GM06990 (cell line): ENCODE data around the gene OMP.
A peak's percentile ranks its signal among the peaks of the same experiment; 100 is the strongest.

ENCODE experiments used
- DNase-seq: peaks from one replicate; pipeline ENCODE4 v3.0.0-alpha.2; 2011; ENCODE audit not compliant: insufficient read length; ENCODE audit errors: extremely low read depth
- H3K27me3 ChIP-seq: replicated peaks from 2 replicates; pipeline ENCODE4 v1.6.0; 2011; ENCODE audit warnings: low read length; ENCODE audit not compliant: control insufficient read depth, insufficient read depth
- H3K36me3 ChIP-seq: 2 replicates; pipeline ENCODE4 v1.5.1; 2011; ENCODE audit warnings: low read length; ENCODE audit not compliant: control insufficient read depth, insufficient read depth
- H3K4me3 ChIP-seq: replicated peaks from 2 replicates; pipeline ENCODE4 v1.5.1; 2011; ENCODE audit warnings: low read depth, mild to moderate bottlenecking, control low read depth, low read length
- TF ChIP-seq, protein P1 (sequence below): IDR thresholded peaks from 2 replicates; pipeline ENCODE4 v1.5.1; 2011; ENCODE audit warnings: low read length, control low read depth, mild to moderate bottlenecking, inconsistent platforms; ENCODE audit not compliant: insufficient read depth, poor library complexity, severe bottlenecking

OMP gene

DNA sequence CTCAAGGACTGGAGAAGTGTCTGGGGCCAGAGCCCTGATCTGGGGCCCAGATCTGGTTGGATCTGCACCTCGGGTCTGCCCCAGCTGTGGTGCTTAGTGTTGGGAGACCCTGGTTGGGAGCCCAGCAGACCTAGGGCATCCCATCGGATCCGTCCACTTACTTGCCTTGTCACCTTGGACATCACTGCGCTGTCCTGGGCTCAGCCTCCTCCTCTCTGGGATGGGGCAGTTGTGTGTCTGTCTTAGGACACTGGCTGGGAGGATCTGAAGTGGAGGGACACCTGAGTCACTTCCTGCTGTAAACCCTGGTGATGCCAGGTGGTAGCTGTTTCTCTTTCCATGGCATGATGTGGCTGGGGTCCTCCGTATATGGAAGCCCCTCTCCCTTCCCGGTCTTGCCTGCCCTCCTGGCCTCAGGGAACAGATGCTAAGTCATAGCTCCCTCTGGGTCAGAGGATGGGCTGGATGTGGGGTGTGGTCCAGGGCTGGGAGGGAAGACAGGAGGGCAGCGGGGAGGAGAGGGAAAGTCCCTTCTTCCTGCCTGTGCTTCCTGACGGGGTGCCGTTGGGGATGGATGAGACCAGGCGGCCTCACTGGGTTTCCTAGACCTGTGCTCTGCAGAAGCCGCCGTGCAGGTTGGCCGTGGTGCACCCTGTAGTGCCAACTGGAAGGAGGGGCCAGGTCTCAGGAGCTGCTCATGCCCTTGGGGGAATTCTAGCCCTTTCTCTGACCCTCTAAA lies 12.1 kb upstream of the OMP start:
- no peak for DNase-seq
- TF ChIP-seq, protein P1, sequence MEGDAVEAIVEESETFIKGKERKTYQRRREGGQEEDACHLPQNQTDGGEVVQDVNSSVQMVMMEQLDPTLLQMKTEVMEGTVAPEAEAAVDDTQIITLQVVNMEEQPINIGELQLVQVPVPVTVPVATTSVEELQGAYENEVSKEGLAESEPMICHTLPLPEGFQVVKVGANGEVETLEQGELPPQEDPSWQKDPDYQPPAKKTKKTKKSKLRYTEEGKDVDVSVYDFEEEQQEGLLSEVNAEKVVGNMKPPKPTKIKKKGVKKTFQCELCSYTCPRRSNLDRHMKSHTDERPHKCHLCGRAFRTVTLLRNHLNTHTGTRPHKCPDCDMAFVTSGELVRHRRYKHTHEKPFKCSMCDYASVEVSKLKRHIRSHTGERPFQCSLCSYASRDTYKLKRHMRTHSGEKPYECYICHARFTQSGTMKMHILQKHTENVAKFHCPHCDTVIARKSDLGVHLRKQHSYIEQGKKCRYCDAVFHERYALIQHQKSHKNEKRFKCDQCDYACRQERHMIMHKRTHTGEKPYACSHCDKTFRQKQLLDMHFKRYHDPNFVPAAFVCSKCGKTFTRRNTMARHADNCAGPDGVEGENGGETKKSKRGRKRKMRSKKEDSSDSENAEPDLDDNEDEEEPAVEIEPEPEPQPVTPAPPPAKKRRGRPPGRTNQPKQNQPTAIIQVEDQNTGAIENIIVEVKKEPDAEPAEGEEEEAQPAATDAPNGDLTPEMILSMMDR, result no peak
- no peaks in the 10 kb centered on the region for H3K36me3 ChIP-seq
- no peak overlapping the region for H3K4me3 ChIP-seq
- no peaks in the 10 kb centered on the region; the same call in 1 of the 2 replicates for H3K27me3 ChIP-seq

GRCh38 chr11:77091146-77091940 lies 11.3 kb upstream of the OMP start:
- TF ChIP-seq, protein P1, result peak; percentile 92
- DNase-seq, result peak; percentile 37
- H3K4me3 ChIP-seq, result no peak overlapping the region

GRCh38 chr11:77092382-77092781 lies 10.3 kb upstream of the OMP start:
- H3K27me3 ChIP-seq, result no peaks in the 10 kb centered on the region; the same call in 1 of the 2 replicates
- DNase-seq, result no peak
- TF ChIP-seq, protein P1, result no peak
- no peak overlapping the region for H3K4me3 ChIP-seq
- no peaks in the 10 kb centered on the region for H3K36me3 ChIP-seq

More at GRCh38 chr11:77091146-77091940, 11.3 kb upstream of the OMP start:
- no peaks in the 10 kb centered on the region; the same call in 1 of the 2 replicates for H3K27me3 ChIP-seq
- no peaks in the 10 kb centered on the region for H3K36me3 ChIP-seq

DNA sequence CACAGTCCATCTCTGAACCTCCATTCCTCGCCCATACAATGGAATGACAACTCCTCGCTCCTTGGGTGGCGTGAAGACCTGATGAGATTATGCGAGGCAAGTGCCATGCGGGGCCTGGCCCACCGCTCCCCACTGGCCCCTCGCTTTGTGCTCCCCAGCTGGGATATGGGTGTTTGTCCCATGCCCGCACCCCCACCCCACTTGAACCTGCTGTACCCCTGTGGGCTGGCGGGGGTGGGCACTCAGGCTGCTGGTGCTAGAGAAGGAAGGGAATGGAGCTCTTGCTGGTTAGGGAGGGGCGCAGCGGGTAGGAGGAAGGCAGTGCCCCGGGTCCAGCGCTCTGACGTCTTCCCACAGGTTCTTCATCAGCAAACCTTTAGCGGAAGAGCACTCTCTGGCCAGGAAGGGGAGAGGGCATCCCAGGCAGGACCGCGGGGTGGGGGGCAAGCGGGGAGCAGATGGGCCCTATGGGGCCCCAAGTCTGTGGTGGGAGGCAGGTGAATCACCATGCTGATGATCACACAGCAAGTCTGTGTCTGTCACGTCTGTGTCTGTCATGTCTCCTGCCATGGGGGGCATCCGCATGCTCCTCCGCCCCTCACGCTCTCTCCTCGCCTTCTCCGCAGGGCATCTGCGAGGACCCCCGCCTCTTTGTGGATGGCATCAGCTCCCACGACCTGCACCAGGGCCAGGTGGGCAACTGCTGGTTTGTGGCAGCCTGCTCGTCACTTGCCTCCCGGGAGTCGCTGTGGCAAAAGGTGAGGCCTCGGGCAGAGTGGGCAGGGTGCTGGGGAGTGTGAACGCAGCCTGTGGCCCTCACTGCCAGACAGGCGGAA lies 9.4 kb upstream of the OMP start:
- no peak for DNase-seq
- TF ChIP-seq, protein P1, result no peak
- Histone ChIP-seq H3K27me3 (no peaks in the 10 kb centered on the region; the same call in 1 of the 2 replicates), H3K4me3 (no peak overlapping the region), H3K36me3 (no peaks in the 10 kb centered on the region)

- Histone ChIP-seq H3K4me3 (no peak overlapping the region), H3K36me3 (no peaks in the 10 kb centered on the region), H3K27me3 (no peaks in the 10 kb centered on the region; the same call in 1 of the 2 replicates)
- no peak for DNase-seq
- TF ChIP-seq, protein P1, result no peak
Measured at GRCh38 chr11:77093987-77094840, 8.4 kb upstream of the OMP start.
